Neural cell (in vitro differentiated cells): Measurements from ENCODE around the gene KLHL28. TPM values are rescaled to one million over a fixed set of nuclear protein-coding genes. Genes with fewer than 3 reads are reported as not detected.

Experiments
- H2AFZ ChIP-seq: fragments of 200-600, 300-800 bp; sonication (generic), shearing (Covaris generic); 2 replicates; pipeline ENCODE4 v1.6.0; 2014; ENCODE audit warnings: low read depth, mild to moderate bottlenecking, antibody characterized with exemption, low read length, moderate library complexity
- H3F3A ChIP-seq: fragments of 200-600 bp; shearing (Covaris generic); 2 replicates; pipeline ENCODE4 v1.6.1; 2016; ENCODE audit warnings: mild to moderate bottlenecking, moderate library complexity, mixed read lengths, antibody characterized with exemption, low read length; ENCODE audit not compliant: insufficient read depth, poor library complexity, severe bottlenecking
- H3K27ac ChIP-seq: fragments of 200-600, 300-800 bp; sonication (generic), shearing (Covaris generic); 2 replicates; pipeline ENCODE4 v1.5.1; 2014; ENCODE audit warnings: mild to moderate bottlenecking, low read length, moderate library complexity
- H3K27me3 ChIP-seq: fragments of 300-800, 200-600 bp; sonication (generic), shearing (Covaris generic); 2 replicates; pipeline ENCODE4 v1.6.0; 2014; ENCODE audit warnings: mild to moderate bottlenecking, low read depth, low read length, moderate library complexity; ENCODE audit not compliant: insufficient read depth
- H3K36me3 ChIP-seq: fragments of 300-800, 200-600 bp; sonication (generic), shearing (Covaris generic); 2 replicates; pipeline ENCODE4 v1.5.1; 2014; ENCODE audit warnings: mild to moderate bottlenecking, antibody characterized with exemption, low read length, moderate library complexity; ENCODE audit not compliant: insufficient read depth
- H3K4me2 ChIP-seq: fragments of 300-800, 200-600 bp; sonication (generic), shearing (Covaris generic); 2 replicates; pipeline ENCODE4 v1.6.0; 2014; ENCODE audit warnings: mild to moderate bottlenecking, low read length
- H3K4me3 ChIP-seq: fragments of 300-800, 200-600 bp; sonication (generic), shearing (Covaris generic); 2 replicates; pipeline ENCODE4 v1.5.1; 2014; ENCODE audit warnings: mild to moderate bottlenecking, low read length, moderate library complexity
- H3K79me2 ChIP-seq: fragments of 200-600 bp; shearing (Covaris generic); replicated peaks from 2 replicates; pipeline ENCODE4 v1.6.0; 2014; ENCODE audit warnings: mild to moderate bottlenecking, low read length, moderate library complexity; ENCODE audit not compliant: insufficient read depth
- H3K9ac ChIP-seq: fragments of 300-800, 200-600 bp; sonication (generic), shearing (Covaris generic); 2 replicates; pipeline ENCODE4 v1.6.1; 2016; ENCODE audit warnings: mild to moderate bottlenecking, low read length, mixed read lengths
- H3K9me2 ChIP-seq: fragments of 200-600 bp; shearing (Covaris generic); 2 replicates; pipeline ENCODE4 v1.6.1; 2016; ENCODE audit warnings: mild to moderate bottlenecking, low read length, mixed read lengths; ENCODE audit not compliant: insufficient read depth
- H3K9me3 ChIP-seq: fragments of 200-600, 300-800 bp; sonication (generic), shearing (Covaris generic); 2 replicates; pipeline ENCODE4 v1.6.1; 2016; ENCODE audit warnings: mild to moderate bottlenecking, mixed run types, low read length, moderate library complexity, mixed read lengths
- H4K20me1 ChIP-seq: fragments of 200-600 bp; shearing (Covaris generic); 2 replicates; pipeline ENCODE4 v1.6.1; 2016; ENCODE audit warnings: mild to moderate bottlenecking, mixed run types; ENCODE audit not compliant: insufficient read depth
- EP300 ChIP-seq: fragments of 450-650 bp; conservative IDR thresholded peaks from 2 replicates; pipeline ENCODE4 v1.6.1; 2014; ENCODE audit warnings: antibody characterized with exemption, mild to moderate bottlenecking, moderate library complexity; ENCODE audit not compliant: poor library complexity, severe bottlenecking
- EZH2 ChIP-seq: fragments of 200-600, 300-800 bp; shearing (Covaris generic), sonication (generic); IDR thresholded peaks from 2 replicates; pipeline ENCODE4 v1.6.1; 2014; ENCODE audit warnings: antibody characterized with exemption, low read length, borderline replicate concordance, mild to moderate bottlenecking; ENCODE audit not compliant: insufficient read depth, poor library complexity, severe bottlenecking
- MXI1 ChIP-seq: fragments of 450-650 bp; conservative IDR thresholded peaks from 2 replicates; pipeline ENCODE4 v1.6.1; 2014; ENCODE audit warnings: antibody characterized with exemption, mild to moderate bottlenecking; ENCODE audit not compliant: poor library complexity, severe bottlenecking
- POLR2AphosphoS5 ChIP-seq: IDR thresholded peaks from 2 replicates; pipeline ENCODE4 v1.6.1; 2012
- RAD21 ChIP-seq: fragments of 450-650 bp; conservative IDR thresholded peaks from 2 replicates; pipeline ENCODE4 v1.6.1; 2014; ENCODE audit warnings: antibody characterized with exemption, mild to moderate bottlenecking, moderate library complexity
- SMC3 ChIP-seq: fragments of 450-650 bp; conservative IDR thresholded peaks from 2 replicates; pipeline ENCODE4 v1.6.1; 2014; ENCODE audit warnings: antibody characterized with exemption, mild to moderate bottlenecking, moderate library complexity; ENCODE audit not compliant: poor library complexity
- TAF1 ChIP-seq: IDR thresholded peaks from 2 replicates; pipeline ENCODE4 v1.6.1; 2012; ENCODE audit warnings: low read depth
- polyA plus RNA-seq: library from polyadenylated mRNA; depleted of rRNA; stranded (reverse); fragments of >200 nt; gene quantifications from 2 replicates; pipeline ENCODE4 v1.2.3, GENCODE V29; 2014
- TF ChIP-seq, protein P1 (sequence below): IDR thresholded peaks from 2 replicates; pipeline ENCODE4 v1.6.1; 2012; ENCODE audit warnings: borderline replicate concordance
- TF ChIP-seq, protein P2 (sequence below): fragments of 450-650 bp; IDR thresholded peaks from 2 replicates; pipeline ENCODE4 v1.5.1; 2014; ENCODE audit warnings: antibody characterized with exemption, mild to moderate bottlenecking, moderate library complexity; ENCODE audit not compliant: poor library complexity, severe bottlenecking

KLHL28 gene
- polyA plus RNA-seq, 1 donor from 2014 or later: 17.4 TPM

DNA sequence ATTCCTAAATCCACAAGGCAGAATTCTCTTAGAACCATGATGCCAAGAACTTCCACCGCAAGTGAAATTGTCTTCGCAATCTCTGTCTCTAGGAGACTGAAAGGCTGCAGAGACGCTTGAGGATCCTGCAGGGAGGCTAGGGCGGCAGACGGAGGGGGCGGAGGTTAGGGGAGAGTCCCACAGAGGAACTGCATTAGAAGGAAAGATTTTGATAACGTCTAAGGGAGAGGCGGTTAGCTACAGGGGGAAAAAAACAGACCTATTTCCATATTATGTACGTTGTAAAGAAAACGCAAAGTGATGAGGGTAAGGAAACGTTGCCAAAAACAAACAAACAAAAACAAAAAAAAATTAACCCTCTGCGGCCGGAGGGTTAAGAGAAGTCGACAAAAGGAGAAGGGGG, 595 bp downstream of the KLHL28 start:
- no peak for TF ChIP-seq MXI1
- no peak for TF ChIP-seq POLR2AphosphoS5
- peak; percentile 4 for TF ChIP-seq RAD21
- H3K4me3 ChIP-seq: peak overlapping the region; percentile 85
- H4K20me1 ChIP-seq: no peaks in the 10 kb centered on the region
- no peaks in the 10 kb centered on the region for H3K9me2 ChIP-seq
- H3K4me2 ChIP-seq: peak overlapping the region; percentile 66
- H3K36me3 ChIP-seq: no peaks in the 10 kb centered on the region
- peak overlapping the region; percentile 95 for H3K27ac ChIP-seq
- H3K27me3 ChIP-seq: no peaks in the 10 kb centered on the region
- peaks cover 7% of the 10 kb centered on the region for H3F3A ChIP-seq
- peak overlapping the region; percentile 89 for H2AFZ ChIP-seq
- no peaks in the 10 kb centered on the region for H3K9me3 ChIP-seq
- peak overlapping the region; percentile 85 for H3K9ac ChIP-seq
- H3K79me2 ChIP-seq: peaks cover 81% of the 10 kb centered on the region

DNA sequence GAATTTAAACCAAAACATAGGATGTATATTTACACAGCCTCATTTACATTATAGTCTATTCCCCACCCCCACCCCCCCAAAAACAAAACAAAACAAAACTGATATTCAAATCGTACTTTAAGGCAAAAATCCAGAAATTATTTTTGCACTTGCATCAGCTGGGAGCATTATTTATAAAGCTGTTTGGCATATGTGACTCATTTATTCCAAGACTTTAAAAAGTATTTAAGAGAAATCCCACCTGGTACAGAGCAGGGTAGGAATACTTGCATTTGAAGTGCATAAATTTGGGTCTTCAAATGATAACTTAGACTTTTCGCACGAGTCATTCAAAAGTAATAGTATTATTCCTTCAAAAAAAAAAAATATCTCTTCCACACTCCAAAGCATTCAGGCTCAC, 1.1 kb downstream of the KLHL28 start:
- Histone ChIP-seq H3K36me3 (no peaks in the 10 kb centered on the region), H4K20me1 (no peaks in the 10 kb centered on the region), H3K9ac (peak overlapping the region; percentile 85), H3K27me3 (no peaks in the 10 kb centered on the region), H3K79me2 (peaks cover 81% of the 10 kb centered on the region), H3K4me3 (peak overlapping the region; percentile 85), H2AFZ (no peak overlapping the region), H3K9me3 (no peaks in the 10 kb centered on the region), H3K27ac (peak overlapping the region; percentile 95), H3K4me2 (peak overlapping the region; percentile 66), H3F3A (peaks cover 7% of the 10 kb centered on the region), H3K9me2 (no peaks in the 10 kb centered on the region)
- no peak for TF ChIP-seq EP300
- no peak for TF ChIP-seq EZH2
- no peak for TF ChIP-seq SMC3
- no peak for TF ChIP-seq TAF1
- TF ChIP-seq, protein P1, sequence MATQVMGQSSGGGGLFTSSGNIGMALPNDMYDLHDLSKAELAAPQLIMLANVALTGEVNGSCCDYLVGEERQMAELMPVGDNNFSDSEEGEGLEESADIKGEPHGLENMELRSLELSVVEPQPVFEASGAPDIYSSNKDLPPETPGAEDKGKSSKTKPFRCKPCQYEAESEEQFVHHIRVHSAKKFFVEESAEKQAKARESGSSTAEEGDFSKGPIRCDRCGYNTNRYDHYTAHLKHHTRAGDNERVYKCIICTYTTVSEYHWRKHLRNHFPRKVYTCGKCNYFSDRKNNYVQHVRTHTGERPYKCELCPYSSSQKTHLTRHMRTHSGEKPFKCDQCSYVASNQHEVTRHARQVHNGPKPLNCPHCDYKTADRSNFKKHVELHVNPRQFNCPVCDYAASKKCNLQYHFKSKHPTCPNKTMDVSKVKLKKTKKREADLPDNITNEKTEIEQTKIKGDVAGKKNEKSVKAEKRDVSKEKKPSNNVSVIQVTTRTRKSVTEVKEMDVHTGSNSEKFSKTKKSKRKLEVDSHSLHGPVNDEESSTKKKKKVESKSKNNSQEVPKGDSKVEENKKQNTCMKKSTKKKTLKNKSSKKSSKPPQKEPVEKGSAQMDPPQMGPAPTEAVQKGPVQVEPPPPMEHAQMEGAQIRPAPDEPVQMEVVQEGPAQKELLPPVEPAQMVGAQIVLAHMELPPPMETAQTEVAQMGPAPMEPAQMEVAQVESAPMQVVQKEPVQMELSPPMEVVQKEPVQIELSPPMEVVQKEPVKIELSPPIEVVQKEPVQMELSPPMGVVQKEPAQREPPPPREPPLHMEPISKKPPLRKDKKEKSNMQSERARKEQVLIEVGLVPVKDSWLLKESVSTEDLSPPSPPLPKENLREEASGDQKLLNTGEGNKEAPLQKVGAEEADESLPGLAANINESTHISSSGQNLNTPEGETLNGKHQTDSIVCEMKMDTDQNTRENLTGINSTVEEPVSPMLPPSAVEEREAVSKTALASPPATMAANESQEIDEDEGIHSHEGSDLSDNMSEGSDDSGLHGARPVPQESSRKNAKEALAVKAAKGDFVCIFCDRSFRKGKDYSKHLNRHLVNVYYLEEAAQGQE: no peak
- TF ChIP-seq POLR2AphosphoS5: no peak
- TF ChIP-seq, protein P2, sequence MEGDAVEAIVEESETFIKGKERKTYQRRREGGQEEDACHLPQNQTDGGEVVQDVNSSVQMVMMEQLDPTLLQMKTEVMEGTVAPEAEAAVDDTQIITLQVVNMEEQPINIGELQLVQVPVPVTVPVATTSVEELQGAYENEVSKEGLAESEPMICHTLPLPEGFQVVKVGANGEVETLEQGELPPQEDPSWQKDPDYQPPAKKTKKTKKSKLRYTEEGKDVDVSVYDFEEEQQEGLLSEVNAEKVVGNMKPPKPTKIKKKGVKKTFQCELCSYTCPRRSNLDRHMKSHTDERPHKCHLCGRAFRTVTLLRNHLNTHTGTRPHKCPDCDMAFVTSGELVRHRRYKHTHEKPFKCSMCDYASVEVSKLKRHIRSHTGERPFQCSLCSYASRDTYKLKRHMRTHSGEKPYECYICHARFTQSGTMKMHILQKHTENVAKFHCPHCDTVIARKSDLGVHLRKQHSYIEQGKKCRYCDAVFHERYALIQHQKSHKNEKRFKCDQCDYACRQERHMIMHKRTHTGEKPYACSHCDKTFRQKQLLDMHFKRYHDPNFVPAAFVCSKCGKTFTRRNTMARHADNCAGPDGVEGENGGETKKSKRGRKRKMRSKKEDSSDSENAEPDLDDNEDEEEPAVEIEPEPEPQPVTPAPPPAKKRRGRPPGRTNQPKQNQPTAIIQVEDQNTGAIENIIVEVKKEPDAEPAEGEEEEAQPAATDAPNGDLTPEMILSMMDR: no peak
- TF ChIP-seq RAD21: no peak
- no peak for TF ChIP-seq MXI1

DNA sequence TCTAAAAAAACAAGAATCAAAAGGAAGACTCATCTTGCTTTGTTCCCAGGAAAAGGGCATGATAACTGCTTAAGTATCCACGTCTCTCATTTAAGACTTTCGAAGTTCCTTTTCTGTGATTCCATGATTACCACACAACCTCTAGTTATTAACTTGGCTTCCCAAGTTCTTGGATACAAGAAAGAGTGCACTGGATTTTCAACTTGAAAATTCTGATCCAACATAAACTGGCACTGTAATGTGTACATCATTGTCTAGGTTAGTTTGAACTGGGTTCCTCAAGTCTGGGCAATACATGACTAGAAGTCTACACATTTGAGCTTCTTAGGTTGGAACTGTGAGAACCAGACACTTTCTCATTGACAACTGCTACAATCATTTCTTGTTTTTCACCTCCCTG, 1.6 kb downstream of the KLHL28 start:
- H3K27ac ChIP-seq: no peak overlapping the region
- no peak overlapping the region for H2AFZ ChIP-seq
- H3K36me3 ChIP-seq: no peaks in the 10 kb centered on the region
- H4K20me1 ChIP-seq: no peaks in the 10 kb centered on the region
- H3K9ac ChIP-seq: peak overlapping the region; percentile 85
- H3K9me2 ChIP-seq: no peaks in the 10 kb centered on the region
- H3K27me3 ChIP-seq: no peaks in the 10 kb centered on the region
- H3K9me3 ChIP-seq: no peaks in the 10 kb centered on the region
- no peak for TF ChIP-seq MXI1
- TF ChIP-seq, protein P1: no peak
- no peak for TF ChIP-seq EZH2
- TF ChIP-seq, protein P2: no peak
- no peak for TF ChIP-seq SMC3
- TF ChIP-seq POLR2AphosphoS5: no peak
- TF ChIP-seq EP300: no peak
- peaks cover 7% of the 10 kb centered on the region for H3F3A ChIP-seq
- peak overlapping the region; percentile 66 for H3K4me2 ChIP-seq
- peak overlapping the region; percentile 85 for H3K4me3 ChIP-seq
- peaks cover 81% of the 10 kb centered on the region for H3K79me2 ChIP-seq
